BJ (cell line): ENCODE measurements around the gene HMGCL. TPM values are rescaled to one million over a fixed set of nuclear protein-coding genes. Genes with fewer than 3 reads are reported as not detected.
"Not testable (repeated sequence)": the region's sequence is repeated elsewhere in the genome, so short reads cannot be mapped to it uniquely, and the experiment has no call there.

Experiments used
- CTCF ChIA-PET: fragments of 350-600 bp; formaldehyde crosslinking; extraction: SDS; loops from one replicate; lab custom pipeline; 2021; ENCODE audit warnings: antibody characterized with exemption, inconsistent platforms; lab: Yijun Ruan, JAX
- POLR2A ChIA-PET: fragments of 300-600 bp; sonication (Branson Sonifier 250); formaldehyde crosslinking; extraction: SDS; loops from one replicate; lab custom pipeline; 2021; ENCODE audit warnings: antibody characterized with exemption; lab: Charles Lee
- DNase-seq: peaks from one replicate; pipeline ENCODE4 v3.0.0-alpha.2; 2011; ENCODE audit warnings: low read depth
- H3K27me3 ChIP-seq: 2 replicates; pipeline ENCODE4 v1.6.0; 2011; ENCODE audit warnings: low read length; ENCODE audit not compliant: control insufficient read depth, insufficient read depth
- H3K36me3 ChIP-seq: 2 replicates; pipeline ENCODE4 v1.5.1; 2011; ENCODE audit warnings: low read length; ENCODE audit not compliant: control insufficient read depth, insufficient read depth
- H3K4me3 ChIP-seq: 2 replicates; pipeline ENCODE4 v1.5.1; 2011; ENCODE audit warnings: low read depth, mild to moderate bottlenecking, control low read depth, low read length
- polyA plus RNA-seq: library from polyadenylated mRNA; depleted of rRNA; stranded (reverse); fragments of >200 nt; gene quantifications from 2 replicates; pipeline ENCODE4 v1.2.3, GENCODE V29; 2011
- TF ChIP-seq, protein P1 (sequence below): IDR thresholded peaks from 2 replicates; pipeline ENCODE4 v1.5.1; 2011; ENCODE audit warnings: low read depth, mild to moderate bottlenecking, control low read depth, inconsistent platforms, low read length, moderate library complexity; ENCODE audit not compliant: insufficient read depth

The HMGCL gene
- polyA plus RNA-seq, 1 experiment: 41.7 TPM

DNA sequence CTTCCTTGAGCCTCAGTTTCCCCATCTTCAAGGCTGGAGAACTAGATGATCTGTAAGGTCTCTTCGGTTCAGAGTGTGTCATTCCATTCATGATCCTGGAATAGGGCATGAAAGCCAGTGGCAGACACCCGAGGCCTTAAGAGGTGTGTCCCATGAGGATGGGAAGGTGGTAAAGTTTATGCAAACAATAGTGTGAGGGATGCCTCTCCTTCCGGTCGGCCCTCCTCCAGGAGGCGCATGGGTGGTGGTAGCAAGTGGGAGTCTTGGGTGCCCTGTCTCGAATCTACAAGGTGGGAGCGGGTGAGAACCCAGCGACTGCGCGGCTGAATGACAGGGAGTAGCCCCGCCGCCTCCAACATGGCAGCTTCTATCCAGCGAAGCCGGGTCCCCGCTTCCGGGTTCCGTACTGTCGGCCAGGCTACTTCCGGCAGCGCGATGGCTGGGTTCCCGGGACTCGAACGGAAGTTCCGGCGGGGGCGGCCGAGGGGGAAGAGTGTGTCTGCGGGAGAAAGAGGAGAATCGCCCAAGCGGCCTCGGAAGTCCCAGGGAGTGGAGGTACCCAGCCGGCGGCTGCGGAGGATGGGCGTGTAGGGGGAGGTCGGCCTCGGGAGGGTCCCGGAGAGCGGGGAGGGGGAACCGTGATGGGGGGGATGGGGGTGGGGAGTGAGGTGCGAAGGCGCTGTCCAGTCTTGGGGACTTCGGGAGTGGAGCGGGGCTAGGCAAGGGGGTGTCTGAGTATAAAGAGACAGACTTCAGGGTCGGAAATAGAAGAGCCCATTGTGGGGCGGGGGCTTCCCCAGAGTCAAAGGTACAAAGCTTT is 34.3 kb downstream of the HMGCL start, which contains the start of gene LYPLA2:
LYPLA2 (plus strand) TSS at position 450 of the 820 bp plus-strand sequence. CDS start 1,538 bp downstream, outside the sequence.
- ChIA-PET CTCF (interaction anchor here (1.0 to 2.9 kb wide), 4 partner anchors 9 to 20 kb away, joined by 4 to 11 read pairs (median 5); no protein-coding TSS in a partner anchor), POLR2A (interaction anchor here (0.6 to 0.8 kb wide), 3 partner anchors 34 to 812 kb away, joined by 3 to 7 read pairs (median 3); no protein-coding TSS in a partner anchor)
- Histone ChIP-seq H3K27me3 (no peaks in the 10 kb centered on the region), H3K36me3 (peaks cover 20% of the 10 kb centered on the region), H3K4me3 (peak within 1 kb of the TSS; percentile 62)
- TF ChIP-seq, protein P1, sequence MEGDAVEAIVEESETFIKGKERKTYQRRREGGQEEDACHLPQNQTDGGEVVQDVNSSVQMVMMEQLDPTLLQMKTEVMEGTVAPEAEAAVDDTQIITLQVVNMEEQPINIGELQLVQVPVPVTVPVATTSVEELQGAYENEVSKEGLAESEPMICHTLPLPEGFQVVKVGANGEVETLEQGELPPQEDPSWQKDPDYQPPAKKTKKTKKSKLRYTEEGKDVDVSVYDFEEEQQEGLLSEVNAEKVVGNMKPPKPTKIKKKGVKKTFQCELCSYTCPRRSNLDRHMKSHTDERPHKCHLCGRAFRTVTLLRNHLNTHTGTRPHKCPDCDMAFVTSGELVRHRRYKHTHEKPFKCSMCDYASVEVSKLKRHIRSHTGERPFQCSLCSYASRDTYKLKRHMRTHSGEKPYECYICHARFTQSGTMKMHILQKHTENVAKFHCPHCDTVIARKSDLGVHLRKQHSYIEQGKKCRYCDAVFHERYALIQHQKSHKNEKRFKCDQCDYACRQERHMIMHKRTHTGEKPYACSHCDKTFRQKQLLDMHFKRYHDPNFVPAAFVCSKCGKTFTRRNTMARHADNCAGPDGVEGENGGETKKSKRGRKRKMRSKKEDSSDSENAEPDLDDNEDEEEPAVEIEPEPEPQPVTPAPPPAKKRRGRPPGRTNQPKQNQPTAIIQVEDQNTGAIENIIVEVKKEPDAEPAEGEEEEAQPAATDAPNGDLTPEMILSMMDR: no peak
- no peak for DNase-seq

DNA sequence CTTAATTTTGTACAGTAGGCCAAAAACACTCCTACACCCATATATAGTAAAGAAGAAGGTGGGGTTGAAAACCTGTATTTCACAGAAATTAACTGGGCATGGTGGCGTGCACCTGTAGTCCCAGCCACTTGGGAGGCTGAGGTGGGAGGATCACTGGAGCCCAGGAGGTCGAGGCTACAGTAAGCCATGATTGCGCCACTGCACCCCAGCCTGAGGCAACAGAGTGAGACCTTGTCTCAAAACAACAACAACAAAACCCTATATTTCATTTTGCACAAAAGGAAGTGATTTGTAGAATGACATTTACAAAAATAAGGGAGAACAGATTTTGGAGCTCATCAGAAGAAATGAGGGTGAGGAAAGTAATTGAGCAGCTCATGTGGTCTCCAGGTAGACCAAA is 36.5 kb downstream of the HMGCL start:
- Histone ChIP-seq H3K27me3 (no peaks in the 10 kb centered on the region), H3K36me3 (peaks cover 15% of the 10 kb centered on the region), H3K4me3 (no peak overlapping the region)
- no peak for DNase-seq
- POLR2A ChIA-PET: no interaction called here
- CTCF ChIA-PET: interaction anchor here (0.6 to 1.5 kb wide), 4 partner anchors 10 to 46 kb away, joined by 3 to 4 read pairs (median 4); no protein-coding TSS in a partner anchor
- TF ChIP-seq, protein P1: no peak

DNA sequence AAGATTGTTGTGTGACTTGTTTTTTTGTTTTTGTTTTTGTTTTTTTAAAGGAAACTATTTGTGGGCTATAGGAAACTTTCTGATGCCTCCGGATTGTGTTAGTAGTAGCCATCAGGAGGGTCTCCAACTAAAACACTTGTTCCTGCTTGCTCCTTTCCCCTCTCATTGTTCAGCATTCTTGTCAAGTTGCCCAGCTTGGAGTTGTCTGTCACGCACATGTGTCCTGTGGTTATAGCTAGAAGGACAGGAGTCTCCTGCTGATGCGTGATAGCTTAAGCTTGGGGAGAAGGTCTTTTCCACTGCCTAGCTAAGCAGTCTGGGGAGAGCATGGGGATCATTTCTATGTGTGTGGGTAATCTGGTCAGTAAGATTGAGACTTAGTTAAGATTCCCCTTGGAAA is 37.5 kb downstream of the HMGCL start:
- ChIA-PET POLR2A (no interaction called here), CTCF (interaction anchor here (1.1 to 1.5 kb wide), 3 partner anchors 11 to 22 kb away, joined by 4 read pairs; no protein-coding TSS in a partner anchor)
- H3K36me3 ChIP-seq: peaks cover 12% of the 10 kb centered on the region
- no peaks in the 10 kb centered on the region for H3K27me3 ChIP-seq
- DNase-seq: no peak
- H3K4me3 ChIP-seq: no peak overlapping the region
- TF ChIP-seq, protein P1: no peak

DNA sequence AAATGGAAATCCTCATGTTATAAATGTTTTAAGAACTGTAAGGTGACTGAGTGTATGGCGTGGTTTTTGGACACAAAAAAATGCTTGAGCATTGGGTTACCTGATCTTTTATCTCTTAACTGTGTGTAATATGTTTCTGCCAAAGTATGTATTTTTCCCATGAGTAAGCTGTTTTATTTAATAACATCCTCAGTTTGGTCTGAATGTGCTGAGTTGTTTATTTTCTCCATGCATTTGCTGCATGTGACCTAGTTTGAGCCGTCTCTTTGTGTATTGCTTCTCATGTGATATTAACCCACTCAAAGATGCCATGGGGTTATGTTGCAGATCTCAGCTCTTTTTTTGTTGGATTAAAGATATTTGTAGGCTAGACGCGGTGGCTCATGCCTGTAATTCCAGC is 40.4 kb downstream of the HMGCL start:
- Histone ChIP-seq H3K4me3 (no peak overlapping the region), H3K36me3 (peaks cover 13% of the 10 kb centered on the region), H3K27me3 (no peaks in the 10 kb centered on the region)
- no peak for DNase-seq
- POLR2A ChIA-PET: no interaction called here
- CTCF ChIA-PET: interaction anchor here (1.7 kb wide), 1 partner anchor 13 kb away, joined by 5 read pairs; no protein-coding TSS in a partner anchor
- TF ChIP-seq, protein P1: no peak

DNA sequence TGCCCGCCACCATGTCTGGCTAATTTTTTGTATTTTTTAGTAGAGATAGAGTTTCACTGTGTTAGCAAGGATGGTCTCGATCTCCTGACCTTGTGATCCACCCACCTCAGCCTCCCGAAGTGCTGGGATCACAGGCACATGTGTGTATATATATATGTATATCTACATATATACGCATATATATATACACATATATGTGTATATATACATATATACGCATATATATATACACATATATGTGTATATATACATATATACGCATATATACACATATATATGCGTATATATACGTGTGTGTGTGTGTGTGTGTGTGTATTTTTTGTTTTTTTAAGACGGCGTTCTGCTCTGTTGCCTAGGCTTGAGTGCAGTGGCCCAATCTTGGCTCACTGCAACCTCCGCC is 42.1 kb downstream of the HMGCL start:
- H3K27me3 ChIP-seq, DNase-seq, H3K4me3 ChIP-seq, POLR2A ChIA-PET: not testable (repeated sequence)
- CTCF ChIA-PET: interaction anchor here (3.4 kb wide), 1 partner anchor 12 kb away, joined by 15 read pairs; no protein-coding TSS in a partner anchor
- peaks cover 13% of the 10 kb centered on the region for H3K36me3 ChIP-seq
